ENCODE results near the gene SPAG16.

DNA sequence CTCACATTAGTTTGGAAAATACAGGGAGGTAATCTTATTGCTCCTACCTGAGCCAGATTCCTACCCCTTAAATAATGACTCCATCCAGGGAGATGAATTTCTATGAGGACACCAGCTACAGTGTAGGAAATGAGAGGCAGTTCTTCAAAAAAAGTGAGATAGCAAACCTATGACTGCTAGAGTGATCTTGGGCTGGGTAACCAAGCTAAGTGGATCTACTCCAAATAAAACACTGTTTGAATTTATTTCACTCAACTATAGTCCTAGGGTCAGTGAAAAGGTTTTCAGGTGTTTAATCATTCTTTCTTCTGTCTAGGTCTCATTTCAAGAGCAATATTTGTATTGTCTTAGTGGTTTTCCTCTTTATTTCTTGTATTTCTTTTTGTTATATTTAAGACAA lies 854.5 kb downstream of the SPAG16 start:
- TF ChIP-seq RFX5 (IDR thresholded peaks at IDR 0.05; ENCODE audit: low read length), result no peak
- no peak for TF ChIP-seq MXI1 (IDR thresholded peaks at IDR 0.05; ENCODE audit: low read depth, low read length)
- no peak for TF ChIP-seq POLR2AphosphoS5 (IDR thresholded peaks at IDR 0.05; ENCODE audit: low read depth, low read length)
- TF ChIP-seq SIN3A (IDR thresholded peaks at IDR 0.05; ENCODE audit: borderline replicate concordance, low read depth, low read length), result no peak
- TF ChIP-seq, protein P1, sequence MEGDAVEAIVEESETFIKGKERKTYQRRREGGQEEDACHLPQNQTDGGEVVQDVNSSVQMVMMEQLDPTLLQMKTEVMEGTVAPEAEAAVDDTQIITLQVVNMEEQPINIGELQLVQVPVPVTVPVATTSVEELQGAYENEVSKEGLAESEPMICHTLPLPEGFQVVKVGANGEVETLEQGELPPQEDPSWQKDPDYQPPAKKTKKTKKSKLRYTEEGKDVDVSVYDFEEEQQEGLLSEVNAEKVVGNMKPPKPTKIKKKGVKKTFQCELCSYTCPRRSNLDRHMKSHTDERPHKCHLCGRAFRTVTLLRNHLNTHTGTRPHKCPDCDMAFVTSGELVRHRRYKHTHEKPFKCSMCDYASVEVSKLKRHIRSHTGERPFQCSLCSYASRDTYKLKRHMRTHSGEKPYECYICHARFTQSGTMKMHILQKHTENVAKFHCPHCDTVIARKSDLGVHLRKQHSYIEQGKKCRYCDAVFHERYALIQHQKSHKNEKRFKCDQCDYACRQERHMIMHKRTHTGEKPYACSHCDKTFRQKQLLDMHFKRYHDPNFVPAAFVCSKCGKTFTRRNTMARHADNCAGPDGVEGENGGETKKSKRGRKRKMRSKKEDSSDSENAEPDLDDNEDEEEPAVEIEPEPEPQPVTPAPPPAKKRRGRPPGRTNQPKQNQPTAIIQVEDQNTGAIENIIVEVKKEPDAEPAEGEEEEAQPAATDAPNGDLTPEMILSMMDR (IDR thresholded peaks at IDR 0.05), result no peak
- TF ChIP-seq, protein P2, sequence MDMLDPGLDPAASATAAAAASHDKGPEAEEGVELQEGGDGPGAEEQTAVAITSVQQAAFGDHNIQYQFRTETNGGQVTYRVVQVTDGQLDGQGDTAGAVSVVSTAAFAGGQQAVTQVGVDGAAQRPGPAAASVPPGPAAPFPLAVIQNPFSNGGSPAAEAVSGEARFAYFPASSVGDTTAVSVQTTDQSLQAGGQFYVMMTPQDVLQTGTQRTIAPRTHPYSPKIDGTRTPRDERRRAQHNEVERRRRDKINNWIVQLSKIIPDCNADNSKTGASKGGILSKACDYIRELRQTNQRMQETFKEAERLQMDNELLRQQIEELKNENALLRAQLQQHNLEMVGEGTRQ (IDR thresholded peaks at IDR 0.05; ENCODE audit: borderline replicate concordance, low read depth, low read length), result no peak
- no peak for TF ChIP-seq GATA2 (CRISPR knock-in tag; IDR thresholded peaks at IDR 0.05)
- TF ChIP-seq, protein P3, sequence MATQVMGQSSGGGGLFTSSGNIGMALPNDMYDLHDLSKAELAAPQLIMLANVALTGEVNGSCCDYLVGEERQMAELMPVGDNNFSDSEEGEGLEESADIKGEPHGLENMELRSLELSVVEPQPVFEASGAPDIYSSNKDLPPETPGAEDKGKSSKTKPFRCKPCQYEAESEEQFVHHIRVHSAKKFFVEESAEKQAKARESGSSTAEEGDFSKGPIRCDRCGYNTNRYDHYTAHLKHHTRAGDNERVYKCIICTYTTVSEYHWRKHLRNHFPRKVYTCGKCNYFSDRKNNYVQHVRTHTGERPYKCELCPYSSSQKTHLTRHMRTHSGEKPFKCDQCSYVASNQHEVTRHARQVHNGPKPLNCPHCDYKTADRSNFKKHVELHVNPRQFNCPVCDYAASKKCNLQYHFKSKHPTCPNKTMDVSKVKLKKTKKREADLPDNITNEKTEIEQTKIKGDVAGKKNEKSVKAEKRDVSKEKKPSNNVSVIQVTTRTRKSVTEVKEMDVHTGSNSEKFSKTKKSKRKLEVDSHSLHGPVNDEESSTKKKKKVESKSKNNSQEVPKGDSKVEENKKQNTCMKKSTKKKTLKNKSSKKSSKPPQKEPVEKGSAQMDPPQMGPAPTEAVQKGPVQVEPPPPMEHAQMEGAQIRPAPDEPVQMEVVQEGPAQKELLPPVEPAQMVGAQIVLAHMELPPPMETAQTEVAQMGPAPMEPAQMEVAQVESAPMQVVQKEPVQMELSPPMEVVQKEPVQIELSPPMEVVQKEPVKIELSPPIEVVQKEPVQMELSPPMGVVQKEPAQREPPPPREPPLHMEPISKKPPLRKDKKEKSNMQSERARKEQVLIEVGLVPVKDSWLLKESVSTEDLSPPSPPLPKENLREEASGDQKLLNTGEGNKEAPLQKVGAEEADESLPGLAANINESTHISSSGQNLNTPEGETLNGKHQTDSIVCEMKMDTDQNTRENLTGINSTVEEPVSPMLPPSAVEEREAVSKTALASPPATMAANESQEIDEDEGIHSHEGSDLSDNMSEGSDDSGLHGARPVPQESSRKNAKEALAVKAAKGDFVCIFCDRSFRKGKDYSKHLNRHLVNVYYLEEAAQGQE (IDR thresholded peaks at IDR 0.05; ENCODE audit: low read depth, low read length), result no peak
- no peak for TF ChIP-seq TAF1 (IDR thresholded peaks at IDR 0.05; ENCODE audit: borderline replicate concordance, low read depth, low read length)
- TF ChIP-seq YY1 (IDR thresholded peaks at IDR 0.05; ENCODE audit: low read depth), result no peak
